Stomach (tissue), 4 donors: ENCODE results near the gene PMEPA1.

ENCODE experiments used
- EP300 ChIP-seq: sonication (generic); formaldehyde crosslinking; IDR thresholded peaks from one replicate; pipeline ENCODE4 v1.6.1; 2017; ENCODE audit warnings: antibody characterized with exemption
- POLR2A ChIP-seq, 4 donors: fragments of 450-650 bp; IDR thresholded peaks; one replicate each; pipeline ENCODE4 v1.6.1; 2016; ENCODE audit warnings: antibody characterized with exemption in 4 of 4, control low read depth in 2 of 4, mild to moderate bottlenecking in 1 of 4, moderate library complexity in 1 of 4
- POLR2AphosphoS5 ChIP-seq, 3 donors: sonication (generic); formaldehyde crosslinking; IDR thresholded peaks; one replicate each; pipeline ENCODE4 v1.6.1; 2016; ENCODE audit warnings: antibody characterized with exemption in 3 of 3
- TF ChIP-seq, protein P1 (sequence below), 7 experiments: fragments of 450-650 bp in 4 of 7; fragments of 200-600 bp in 3 of 7; sonication (generic) in 3 of 7; IDR thresholded peaks; one replicate each; pipeline ENCODE4 v1.5.1; 2016 to 2019; ENCODE audit warnings: antibody characterized with exemption in 7 of 7, control low read depth in 2 of 7, mild to moderate bottlenecking in 1 of 7

DNA sequence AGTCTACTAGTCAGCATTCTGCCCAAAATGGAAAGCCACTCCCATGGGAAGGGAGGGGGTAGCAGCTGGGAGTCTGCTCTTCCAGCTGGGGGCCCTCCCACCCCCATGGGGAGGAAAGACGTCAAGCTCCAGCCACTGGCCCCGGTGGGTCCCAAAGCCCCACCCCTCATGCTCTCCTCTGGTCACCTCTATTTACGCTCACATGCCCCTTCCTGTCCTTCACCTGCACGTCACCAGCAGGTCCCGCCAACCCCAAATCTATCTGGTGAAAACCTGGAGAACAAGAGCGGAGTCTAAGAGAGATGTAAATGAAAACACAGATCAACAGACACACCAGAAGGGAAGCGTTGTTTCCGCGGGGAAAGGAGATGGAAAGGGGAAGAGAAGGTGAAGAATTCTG is 59.5 kb downstream of the PMEPA1 start:
- no peak for TF ChIP-seq POLR2A (IDR thresholded peaks at IDR 0.05)
- TF ChIP-seq, protein P1, sequence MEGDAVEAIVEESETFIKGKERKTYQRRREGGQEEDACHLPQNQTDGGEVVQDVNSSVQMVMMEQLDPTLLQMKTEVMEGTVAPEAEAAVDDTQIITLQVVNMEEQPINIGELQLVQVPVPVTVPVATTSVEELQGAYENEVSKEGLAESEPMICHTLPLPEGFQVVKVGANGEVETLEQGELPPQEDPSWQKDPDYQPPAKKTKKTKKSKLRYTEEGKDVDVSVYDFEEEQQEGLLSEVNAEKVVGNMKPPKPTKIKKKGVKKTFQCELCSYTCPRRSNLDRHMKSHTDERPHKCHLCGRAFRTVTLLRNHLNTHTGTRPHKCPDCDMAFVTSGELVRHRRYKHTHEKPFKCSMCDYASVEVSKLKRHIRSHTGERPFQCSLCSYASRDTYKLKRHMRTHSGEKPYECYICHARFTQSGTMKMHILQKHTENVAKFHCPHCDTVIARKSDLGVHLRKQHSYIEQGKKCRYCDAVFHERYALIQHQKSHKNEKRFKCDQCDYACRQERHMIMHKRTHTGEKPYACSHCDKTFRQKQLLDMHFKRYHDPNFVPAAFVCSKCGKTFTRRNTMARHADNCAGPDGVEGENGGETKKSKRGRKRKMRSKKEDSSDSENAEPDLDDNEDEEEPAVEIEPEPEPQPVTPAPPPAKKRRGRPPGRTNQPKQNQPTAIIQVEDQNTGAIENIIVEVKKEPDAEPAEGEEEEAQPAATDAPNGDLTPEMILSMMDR (IDR thresholded peaks at IDR 0.05): no peak
- TF ChIP-seq EP300: no peak
- TF ChIP-seq POLR2AphosphoS5 (IDR thresholded peaks at IDR 0.05): no peak
